ENCODE measurements around the gene ZBTB11. TPM values are rescaled to one million over a fixed set of nuclear protein-coding genes. Genes with fewer than 3 reads are reported as not detected.

ZBTB11 gene
- total and polyA plus RNA-seq, 2 experiments from 2014 or later = 5.1 to 19.0 TPM

DNA sequence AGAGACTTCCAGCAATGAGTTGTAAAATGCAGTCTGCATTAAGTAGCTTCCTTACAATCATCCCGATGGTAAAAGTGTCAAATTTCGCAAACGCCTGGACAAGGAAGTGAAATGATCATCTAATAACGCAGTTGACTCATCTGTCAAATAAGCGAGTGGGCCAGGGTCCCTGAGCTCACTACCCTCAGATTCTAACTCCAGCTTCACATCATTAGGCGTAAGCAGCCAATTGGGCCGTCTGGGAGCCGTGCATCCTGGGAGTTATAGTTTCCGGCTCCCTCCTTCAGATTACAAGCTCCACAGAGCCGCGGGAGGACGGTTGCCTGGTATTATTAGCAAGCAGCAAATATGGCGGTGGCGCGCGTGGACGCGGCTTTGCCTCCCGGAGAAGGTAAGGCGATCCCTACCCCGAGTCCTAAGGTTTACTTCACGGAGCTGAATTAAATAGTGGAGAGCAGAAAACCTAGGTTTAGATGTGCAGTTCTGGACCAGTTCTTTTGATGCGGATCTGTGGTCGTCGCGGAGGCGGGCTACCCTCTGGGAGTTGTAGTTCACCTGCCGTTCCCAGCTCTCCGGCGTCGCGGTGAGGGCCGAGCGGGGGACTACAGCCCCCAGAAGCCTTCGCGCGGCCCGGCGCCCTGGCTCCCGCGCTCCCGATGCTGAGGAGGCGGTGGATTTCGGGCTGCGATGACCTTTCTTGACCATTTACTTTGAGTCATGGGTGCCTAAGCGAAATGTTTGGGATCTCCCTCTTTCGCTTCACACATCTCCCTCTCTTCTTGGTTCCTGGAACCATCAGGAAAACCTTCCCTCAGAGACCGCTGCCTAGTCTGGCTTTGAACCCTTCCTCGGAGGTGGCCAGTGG, 47.6 kb upstream of the ZBTB11 start, which contains the start of gene CEP97:
Gene CEP97 (plus strand): TSS at position 286 of the 865 bp plus-strand sequence. CDS start 63 bp downstream, at position 349.
- H3K4me1 ChIP-seq (ENCODE audit: insufficient read depth) = no peaks in the 10 kb centered on the region
- no peaks in the 10 kb centered on the region for H3K9me2 ChIP-seq (replicated peaks; ENCODE audit: insufficient read depth)
- TF ChIP-seq, protein P1, sequence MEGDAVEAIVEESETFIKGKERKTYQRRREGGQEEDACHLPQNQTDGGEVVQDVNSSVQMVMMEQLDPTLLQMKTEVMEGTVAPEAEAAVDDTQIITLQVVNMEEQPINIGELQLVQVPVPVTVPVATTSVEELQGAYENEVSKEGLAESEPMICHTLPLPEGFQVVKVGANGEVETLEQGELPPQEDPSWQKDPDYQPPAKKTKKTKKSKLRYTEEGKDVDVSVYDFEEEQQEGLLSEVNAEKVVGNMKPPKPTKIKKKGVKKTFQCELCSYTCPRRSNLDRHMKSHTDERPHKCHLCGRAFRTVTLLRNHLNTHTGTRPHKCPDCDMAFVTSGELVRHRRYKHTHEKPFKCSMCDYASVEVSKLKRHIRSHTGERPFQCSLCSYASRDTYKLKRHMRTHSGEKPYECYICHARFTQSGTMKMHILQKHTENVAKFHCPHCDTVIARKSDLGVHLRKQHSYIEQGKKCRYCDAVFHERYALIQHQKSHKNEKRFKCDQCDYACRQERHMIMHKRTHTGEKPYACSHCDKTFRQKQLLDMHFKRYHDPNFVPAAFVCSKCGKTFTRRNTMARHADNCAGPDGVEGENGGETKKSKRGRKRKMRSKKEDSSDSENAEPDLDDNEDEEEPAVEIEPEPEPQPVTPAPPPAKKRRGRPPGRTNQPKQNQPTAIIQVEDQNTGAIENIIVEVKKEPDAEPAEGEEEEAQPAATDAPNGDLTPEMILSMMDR (IDR thresholded peaks at IDR 0.05; ENCODE audit: poor library complexity) = no peak
- TF ChIP-seq EZH2phosphoT487 (IDR thresholded peaks at IDR 0.05; ENCODE audit: low read depth, severe bottlenecking, unreplicated experiment) (no peak), EZH2 (IDR thresholded peaks at IDR 0.05; ENCODE audit: borderline replicate concordance) (no peak)
- no peaks in the 10 kb centered on the region for H3K9me3 ChIP-seq (ENCODE audit: low read depth)
- no peaks in the 10 kb centered on the region for H3K27me3 ChIP-seq
- no peaks in the 10 kb centered on the region for H3K36me3 ChIP-seq (replicated peaks; ENCODE audit: insufficient read depth, low read depth)
- H4K20me1 ChIP-seq (ENCODE audit: insufficient read depth, poor library complexity, severe bottlenecking) = no peaks in the 10 kb centered on the region
- under 1% methylated on average over 49 of the region's 49 CpGs for WGBS (ENCODE audit: low lambda C conversion rate, missing lambda C conversion rate)
- peak within 1 kb of the TSS; percentile 86 for H3K4me2 ChIP-seq
- H2AFZ ChIP-seq = peak within 1 kb of the TSS; percentile 99
- peak within 1 kb of the TSS; percentile 56 for H3K27ac ChIP-seq
- peak; percentile 94 for DNase-seq (ENCODE audit: low spot score)
- H3K4me3 ChIP-seq = peak within 1 kb of the TSS; percentile 89
- peaks cover 18% of the 10 kb centered on the region for H3K79me2 ChIP-seq

DNA sequence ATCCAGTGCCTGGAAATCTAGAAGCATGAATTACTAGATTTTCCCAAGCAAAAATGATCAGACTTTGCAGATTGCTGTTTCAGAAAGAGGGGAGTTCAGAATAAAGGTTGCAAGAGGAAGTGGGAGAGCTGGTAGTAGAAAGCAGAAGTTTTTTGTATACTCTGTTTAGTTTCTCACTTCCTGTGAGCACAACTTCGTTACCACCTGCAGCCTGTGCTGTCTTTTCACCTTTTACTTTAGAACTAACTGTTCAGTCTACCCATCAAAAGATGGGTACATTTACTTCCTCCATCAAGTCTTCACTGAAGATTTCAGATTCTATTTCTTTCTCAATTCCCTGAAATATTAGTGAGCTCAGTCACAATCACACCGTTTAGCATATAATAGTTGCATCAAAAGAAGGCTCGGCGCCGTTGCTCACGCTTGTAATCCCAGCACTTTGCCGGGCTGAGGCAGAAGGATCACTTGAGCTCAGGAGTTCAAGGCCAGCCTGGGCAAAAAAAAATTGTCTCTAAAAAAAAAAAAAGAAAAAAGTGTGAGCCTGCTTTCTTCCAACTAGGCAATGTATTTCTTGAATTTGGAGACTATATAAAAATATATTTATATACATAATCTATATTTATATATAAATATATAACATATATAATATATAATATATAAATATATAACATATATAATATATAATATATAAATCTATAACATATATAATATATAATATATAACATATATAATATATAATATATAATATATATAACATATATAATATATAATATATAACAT, 45.7 kb upstream of the ZBTB11 start:
- Histone ChIP-seq H3K27me3 (no peaks in the 10 kb centered on the region), H4K20me1 (ENCODE audit: insufficient read depth, poor library complexity, severe bottlenecking) (no peaks in the 10 kb centered on the region), H3K9me2 (replicated peaks; ENCODE audit: insufficient read depth) (no peaks in the 10 kb centered on the region), H3K4me1 (ENCODE audit: insufficient read depth) (no peaks in the 10 kb centered on the region), H3K4me3 (no peak overlapping the region), H3K9me3 (ENCODE audit: low read depth) (no peaks in the 10 kb centered on the region), H2AFZ (no peak overlapping the region), H3K4me2 (no peak overlapping the region), H3K79me2 (peaks cover 18% of the 10 kb centered on the region), H3K36me3 (replicated peaks; ENCODE audit: insufficient read depth, low read depth) (no peaks in the 10 kb centered on the region), H3K27ac (no peak overlapping the region)
- 91% methylated on average over 7 of the region's 7 CpGs for WGBS (ENCODE audit: low lambda C conversion rate, missing lambda C conversion rate)
- DNase-seq (ENCODE audit: low spot score) = no peak
- no peak for TF ChIP-seq EZH2phosphoT487 (IDR thresholded peaks at IDR 0.05; ENCODE audit: low read depth, severe bottlenecking, unreplicated experiment)
- TF ChIP-seq, protein P1 (IDR thresholded peaks at IDR 0.05; ENCODE audit: poor library complexity) = no peak
- TF ChIP-seq EZH2 (IDR thresholded peaks at IDR 0.05; ENCODE audit: borderline replicate concordance) = no peak

DNA sequence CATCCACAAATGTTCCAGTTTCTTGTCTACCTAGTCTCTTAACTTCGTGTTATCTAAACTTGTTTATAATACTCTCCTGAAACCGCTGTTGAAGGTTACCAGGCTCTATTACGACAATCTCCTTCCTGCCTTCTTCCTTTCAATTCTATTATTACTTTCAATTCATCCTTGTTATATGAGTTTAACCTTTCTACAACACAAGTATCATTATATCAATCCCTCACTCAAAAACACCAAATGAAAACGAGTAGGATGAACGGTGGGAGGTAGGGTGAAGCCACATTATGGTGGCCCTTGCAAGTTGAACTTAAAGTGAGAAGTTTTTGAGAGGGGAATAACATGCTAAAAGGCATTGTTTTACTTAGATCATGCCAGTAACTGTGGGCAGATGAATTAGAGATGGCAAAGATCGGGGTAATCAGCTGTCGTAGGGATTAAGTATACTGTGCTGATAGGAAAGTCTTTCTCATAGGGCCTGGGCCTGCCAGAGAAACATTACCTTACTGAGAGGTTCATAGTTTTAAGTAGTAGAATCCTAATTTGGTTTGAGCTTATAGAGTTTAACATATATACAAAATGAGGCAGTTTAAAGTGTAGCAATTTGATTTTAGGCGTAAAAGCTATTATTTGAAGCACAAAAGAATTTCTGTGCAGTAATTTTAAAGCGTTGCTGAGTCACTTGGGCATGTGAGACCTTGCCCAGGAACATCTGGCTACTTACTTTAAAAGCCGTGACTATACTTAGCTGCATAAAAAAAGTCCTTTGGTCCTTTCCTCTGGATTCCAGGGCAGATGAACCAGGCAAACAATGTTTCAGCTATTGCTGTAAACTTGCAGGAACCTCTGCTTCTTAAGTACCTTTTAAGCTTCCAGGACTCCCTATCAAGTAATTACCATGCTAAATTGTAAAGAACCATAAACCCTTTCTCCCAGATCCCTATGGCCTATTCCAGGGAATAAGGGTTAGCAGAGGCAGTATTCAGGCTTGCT, 44.2 kb upstream of the ZBTB11 start:
- Histone ChIP-seq H3K4me3 (no peak overlapping the region), H3K9me3 (ENCODE audit: low read depth) (no peaks in the 10 kb centered on the region), H3K27ac (no peak overlapping the region), H3K36me3 (replicated peaks; ENCODE audit: insufficient read depth, low read depth) (no peaks in the 10 kb centered on the region), H3K4me2 (no peak overlapping the region), H3K27me3 (no peaks in the 10 kb centered on the region), H3K4me1 (ENCODE audit: insufficient read depth) (no peaks in the 10 kb centered on the region), H3K9me2 (replicated peaks; ENCODE audit: insufficient read depth) (no peaks in the 10 kb centered on the region), H4K20me1 (ENCODE audit: insufficient read depth, poor library complexity, severe bottlenecking) (no peaks in the 10 kb centered on the region), H2AFZ (no peak overlapping the region), H3K79me2 (peaks cover 10% of the 10 kb centered on the region)
- TF ChIP-seq EZH2 (IDR thresholded peaks at IDR 0.05; ENCODE audit: borderline replicate concordance) = no peak
- TF ChIP-seq, protein P1 (IDR thresholded peaks at IDR 0.05; ENCODE audit: poor library complexity) = no peak
- TF ChIP-seq EZH2phosphoT487 (IDR thresholded peaks at IDR 0.05; ENCODE audit: low read depth, severe bottlenecking, unreplicated experiment) = no peak
- DNase-seq (ENCODE audit: low spot score) = no peak
- 66% methylated on average over 10 of the region's 10 CpGs for WGBS (ENCODE audit: low lambda C conversion rate, missing lambda C conversion rate)

Data from hepatocyte (in vitro differentiated cells).